ENCODE measurements around the gene ITGA1. TPM values are rescaled to one million over a fixed set of nuclear protein-coding genes. Genes with fewer than 3 reads are reported as not detected.
A peak's percentile ranks its signal among the peaks of the same experiment; 100 is the strongest.

ITGA1 gene
- total and polyA plus RNA-seq, 11 donors: 5.5 to 52.0 (median 23.3) TPM

DNA sequence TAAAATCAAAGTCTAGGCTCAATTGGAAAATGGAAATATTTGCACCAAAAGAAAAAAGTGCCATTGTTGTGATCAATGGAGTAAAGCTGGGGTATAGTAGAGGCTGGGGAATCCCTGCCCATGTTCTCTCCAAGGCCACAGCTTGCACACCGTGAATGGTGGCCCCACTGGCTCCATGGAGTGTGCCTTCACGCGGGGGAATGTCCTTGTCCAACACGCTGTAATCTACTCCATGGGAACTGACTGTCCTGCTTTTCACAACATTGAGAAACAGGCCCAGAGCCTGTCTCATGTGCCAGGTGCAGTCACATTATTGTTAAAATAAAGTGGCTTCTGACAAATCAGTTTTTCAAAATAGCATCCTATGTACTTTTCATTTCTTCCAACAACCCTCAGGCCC lies 168.3 kb downstream of the ITGA1 start:
- WGBS, 4 donors: 78 to 88% (median 85%) methylated on average over 4 of the region's 4 CpGs
- peak; percentile 46 to 81 (median 63) for ATAC-seq
- intact Hi-C loops (cut with DNase I): no loop called here

GRCh38 chr5:52956915-52957747 lies 169.4 kb downstream of the ITGA1 start:
- Histone ChIP-seq H3K4me3 (no peak overlapping the region), H3K36me3 (peaks cover 0 to 51% (median 17%) of the 10 kb centered on the region in 9 donors), H3K27me3 (no peaks in the 10 kb centered on the region), H3K4me1 (peaks cover 0 to 9% (median 0%) of the 10 kb centered on the region in 12 donors), H3K9me3 (peaks cover 0 to 4% (median 0%) of the 10 kb centered on the region in 12 donors), H3K27ac (peak overlapping the region in 1 of 12 donors; percentile 35)
- no peak for ATAC-seq
- intact Hi-C loops (cut with DNase I): no loop called here
- no peak for TF ChIP-seq POLR2A (IDR thresholded peaks at IDR 0.05)
- TF ChIP-seq, protein P1, sequence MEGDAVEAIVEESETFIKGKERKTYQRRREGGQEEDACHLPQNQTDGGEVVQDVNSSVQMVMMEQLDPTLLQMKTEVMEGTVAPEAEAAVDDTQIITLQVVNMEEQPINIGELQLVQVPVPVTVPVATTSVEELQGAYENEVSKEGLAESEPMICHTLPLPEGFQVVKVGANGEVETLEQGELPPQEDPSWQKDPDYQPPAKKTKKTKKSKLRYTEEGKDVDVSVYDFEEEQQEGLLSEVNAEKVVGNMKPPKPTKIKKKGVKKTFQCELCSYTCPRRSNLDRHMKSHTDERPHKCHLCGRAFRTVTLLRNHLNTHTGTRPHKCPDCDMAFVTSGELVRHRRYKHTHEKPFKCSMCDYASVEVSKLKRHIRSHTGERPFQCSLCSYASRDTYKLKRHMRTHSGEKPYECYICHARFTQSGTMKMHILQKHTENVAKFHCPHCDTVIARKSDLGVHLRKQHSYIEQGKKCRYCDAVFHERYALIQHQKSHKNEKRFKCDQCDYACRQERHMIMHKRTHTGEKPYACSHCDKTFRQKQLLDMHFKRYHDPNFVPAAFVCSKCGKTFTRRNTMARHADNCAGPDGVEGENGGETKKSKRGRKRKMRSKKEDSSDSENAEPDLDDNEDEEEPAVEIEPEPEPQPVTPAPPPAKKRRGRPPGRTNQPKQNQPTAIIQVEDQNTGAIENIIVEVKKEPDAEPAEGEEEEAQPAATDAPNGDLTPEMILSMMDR (IDR thresholded peaks at IDR 0.05): no peak
- DNase-seq: no peak
- WGBS, 4 donors: 78 to 89% (median 88%) methylated on average over 6 of the region's 6 CpGs

More for the DNA sequence above, 168.3 kb downstream of the ITGA1 start:
- Histone ChIP-seq H3K4me1 (peaks cover 0 to under 1% (median 0%) of the 10 kb centered on the region in 12 donors), H3K4me3 (no peak overlapping the region), H3K27me3 (no peaks in the 10 kb centered on the region), H3K9me3 (peaks cover 0 to 4% (median 0%) of the 10 kb centered on the region in 12 donors), H3K36me3 (peaks cover 0 to 62% (median 18%) of the 10 kb centered on the region in 9 donors), H3K27ac (no peak overlapping the region)
- DNase-seq: peak in 1 of 5 donors; percentile 22
- TF ChIP-seq POLR2A (IDR thresholded peaks at IDR 0.05): no peak
- TF ChIP-seq, protein P1 (IDR thresholded peaks at IDR 0.05): no peak

GRCh38 chr5:52961274-52961681 lies 173.6 kb downstream of the ITGA1 start:
- Histone ChIP-seq H3K9me3 (peaks cover 0 to 4% (median 0%) of the 10 kb centered on the region in 12 donors), H3K27ac (no peak overlapping the region), H3K27me3 (no peaks in the 10 kb centered on the region), H3K36me3 (peaks cover 0 to 9% (median 0%) of the 10 kb centered on the region in 9 donors), H3K4me3 (no peak overlapping the region), H3K4me1 (peaks cover 0 to 9% (median 0%) of the 10 kb centered on the region in 12 donors)
- WGBS, 4 donors: 15 to 26% (median 22%) methylated on average over 2 of the region's 2 CpGs
- TF ChIP-seq, protein P1 (IDR thresholded peaks at IDR 0.05): no peak
- no peak for TF ChIP-seq POLR2A (IDR thresholded peaks at IDR 0.05)
- intact Hi-C loops (cut with DNase I): loop anchor here in 1 of 10 donors (5.0 kb wide), 1 partner anchor 131 kb away; no protein-coding TSS in a partner anchor
- DNase-seq (peak in 1 of 5 donors; percentile 18), ATAC-seq (peak in 3 of 4 donors; percentile 44 to 67 (median 49))

DNA sequence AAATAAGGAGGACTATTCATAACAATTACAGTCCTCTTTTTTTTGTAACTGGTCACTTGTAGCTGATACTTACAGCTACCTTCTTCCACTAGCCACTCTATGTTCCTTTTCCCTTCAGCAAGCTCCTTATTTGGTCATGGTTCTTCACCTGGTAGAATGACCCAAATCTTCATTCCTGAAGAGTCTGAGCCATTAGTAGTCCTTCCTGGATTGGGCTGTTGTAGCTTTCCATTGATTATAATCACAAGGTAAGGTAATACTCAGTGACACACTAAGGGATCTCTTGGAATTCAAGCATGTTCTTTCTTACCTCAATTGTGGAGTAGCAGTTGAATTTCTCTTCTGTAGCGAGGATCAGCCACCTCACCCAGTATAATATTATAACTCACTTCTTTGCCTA lies 175.9 kb downstream of the ITGA1 start:
- Histone ChIP-seq H3K36me3 (no peaks in the 10 kb centered on the region), H3K27me3 (no peaks in the 10 kb centered on the region), H3K4me1 (peaks cover 0 to 9% (median 0%) of the 10 kb centered on the region in 12 donors), H3K9me3 (peaks cover 0 to 13% (median 0%) of the 10 kb centered on the region in 12 donors), H3K27ac (no peak overlapping the region), H3K4me3 (no peak overlapping the region)
- DNase-seq (no peak), ATAC-seq (no peak)
- WGBS, 4 donors: 90 to 100% (median 95%) methylated on average over 1 of the region's 1 CpG
- intact Hi-C loops (cut with DNase I): loop anchor here in 1 of 10 donors (5.0 kb wide), 1 partner anchor 129 kb away; no protein-coding TSS in a partner anchor
- TF ChIP-seq, protein P1 (IDR thresholded peaks at IDR 0.05): no peak
- TF ChIP-seq POLR2A (IDR thresholded peaks at IDR 0.05): no peak
